Body of pancreas (tissue), 4 donors: ENCODE data around the gene COL23A1. TPM values are rescaled to one million over a fixed set of nuclear protein-coding genes. Genes with fewer than 3 reads are reported as not detected.

Experiments
- ATAC-seq: fragments of 150-250 bp; one replicate; pipeline ENCODE4 v1.9.1; 2016
- DNase-seq, 4 donors: peaks; one replicate each; pipeline ENCODE4 v3.0.0-alpha.2; 2019
- H3K27ac ChIP-seq, 4 donors: fragments of 200-600 bp; sonication (generic); 1 replicate in 3 of 4; 2 replicates in 1 of 4; pipeline versions ENCODE4 v1.5.1 to v1.6.1; 2016 to 2019; ENCODE audit warnings: mild to moderate bottlenecking in 1 of 4, mixed read lengths in 1 of 4, moderate library complexity in 1 of 4
- H3K27me3 ChIP-seq, 2 donors: fragments of 200-600 bp; sonication (generic); one replicate each; pipeline ENCODE4 v1.6.0; 2016; ENCODE audit warnings: mild to moderate bottlenecking in 1 of 2
- H3K36me3 ChIP-seq, 2 donors: fragments of 200-600 bp; sonication (generic); replicated peaks in 1 of 2; 2 replicates each; pipeline ENCODE4 v1.5.1; 2016; ENCODE audit warnings: low read depth in 2 of 2; ENCODE audit not compliant: insufficient read depth in 1 of 2
- H3K4me1 ChIP-seq: fragments of 200-600 bp; sonication (generic); one replicate; pipeline ENCODE4 v1.6.0; 2016
- H3K4me3 ChIP-seq, 2 donors: fragments of 200-600 bp; sonication (generic); 1 replicate in 1 of 2; 2 replicates in 1 of 2; pipeline ENCODE4 v1.5.1; 2016 to 2019
- H3K9me3 ChIP-seq, 3 donors: fragments of 200-600 bp; sonication (generic); 1 replicate in 2 of 3; 2 replicates in 1 of 3; pipeline ENCODE4 v1.5.1; 2016
- POLR2A ChIP-seq, 3 donors: fragments of 450-650 bp; IDR thresholded peaks; one replicate each; pipeline ENCODE4 v1.6.1; 2016; ENCODE audit warnings: antibody characterized with exemption in 3 of 3, mild to moderate bottlenecking in 2 of 3
- WGBS, 2 donors: methylation state at CpG; one replicate each; pipeline ENCODE4 v1.1.5; 2017; 5-methylcytosine and 5-hydroxymethylcytosine counted together
- intact Hi-C: fragments of 100-400 bp; cut with DNase I; formaldehyde crosslinking; loops from one replicate; pipeline ENCODE4 v1.15.1; 2023
- total RNA-seq, 2 donors: library from RNA; depleted of rRNA; stranded (reverse); fragments of >200 nt; gene quantifications; one replicate each; pipeline ENCODE4 v1.1.0, GENCODE V29; 2016
- TF ChIP-seq, protein P1 (sequence below), 7 experiments: fragments of 450-650 bp in 4 of 7; fragments of 200-600 bp in 3 of 7; sonication (generic) in 3 of 7; IDR thresholded peaks; one replicate each; pipeline ENCODE4 v1.5.1; 2016 to 2019; ENCODE audit warnings: antibody characterized with exemption in 7 of 7

Gene COL23A1
- total RNA-seq, 2 donors from 2014 or later: not detected

DNA sequence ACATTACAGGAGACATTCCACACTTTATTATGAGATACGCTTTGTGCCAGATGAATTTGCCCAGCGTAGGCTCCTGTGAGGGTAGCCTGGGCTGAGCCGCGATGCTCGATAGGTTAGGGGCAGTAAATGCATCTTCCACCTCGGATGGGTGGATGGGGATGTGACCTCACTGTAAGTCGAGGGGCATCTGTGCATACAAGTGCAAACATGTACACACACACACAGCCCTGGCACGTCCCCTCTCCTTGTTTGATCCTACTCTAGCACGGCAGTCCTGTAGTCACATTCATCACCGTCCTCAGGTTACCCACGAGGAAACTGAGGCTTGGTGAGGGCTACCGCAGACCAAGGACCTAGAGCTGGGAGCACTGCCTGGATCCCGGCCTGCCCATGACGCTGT is 166.8 kb downstream of the COL23A1 start:
- ATAC-seq (no peak), DNase-seq (no peak)
- Histone ChIP-seq H3K9me3 (no peaks in the 10 kb centered on the region), H3K4me1 (peaks cover 3% of the 10 kb centered on the region), H3K4me3 (no peak overlapping the region), H3K27ac (no peak overlapping the region), H3K27me3 (peaks cover 0 to 5% of the 10 kb centered on the region in 2 donors), H3K36me3 (no peaks in the 10 kb centered on the region)
- WGBS, 2 donors: 79 to 81% methylated on average over 14 of the region's 14 CpGs
- intact Hi-C loops: no loop called here
- TF ChIP-seq, protein P1, sequence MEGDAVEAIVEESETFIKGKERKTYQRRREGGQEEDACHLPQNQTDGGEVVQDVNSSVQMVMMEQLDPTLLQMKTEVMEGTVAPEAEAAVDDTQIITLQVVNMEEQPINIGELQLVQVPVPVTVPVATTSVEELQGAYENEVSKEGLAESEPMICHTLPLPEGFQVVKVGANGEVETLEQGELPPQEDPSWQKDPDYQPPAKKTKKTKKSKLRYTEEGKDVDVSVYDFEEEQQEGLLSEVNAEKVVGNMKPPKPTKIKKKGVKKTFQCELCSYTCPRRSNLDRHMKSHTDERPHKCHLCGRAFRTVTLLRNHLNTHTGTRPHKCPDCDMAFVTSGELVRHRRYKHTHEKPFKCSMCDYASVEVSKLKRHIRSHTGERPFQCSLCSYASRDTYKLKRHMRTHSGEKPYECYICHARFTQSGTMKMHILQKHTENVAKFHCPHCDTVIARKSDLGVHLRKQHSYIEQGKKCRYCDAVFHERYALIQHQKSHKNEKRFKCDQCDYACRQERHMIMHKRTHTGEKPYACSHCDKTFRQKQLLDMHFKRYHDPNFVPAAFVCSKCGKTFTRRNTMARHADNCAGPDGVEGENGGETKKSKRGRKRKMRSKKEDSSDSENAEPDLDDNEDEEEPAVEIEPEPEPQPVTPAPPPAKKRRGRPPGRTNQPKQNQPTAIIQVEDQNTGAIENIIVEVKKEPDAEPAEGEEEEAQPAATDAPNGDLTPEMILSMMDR (IDR thresholded peaks at IDR 0.05): no peak
- no peak for TF ChIP-seq POLR2A (IDR thresholded peaks at IDR 0.05)

DNA sequence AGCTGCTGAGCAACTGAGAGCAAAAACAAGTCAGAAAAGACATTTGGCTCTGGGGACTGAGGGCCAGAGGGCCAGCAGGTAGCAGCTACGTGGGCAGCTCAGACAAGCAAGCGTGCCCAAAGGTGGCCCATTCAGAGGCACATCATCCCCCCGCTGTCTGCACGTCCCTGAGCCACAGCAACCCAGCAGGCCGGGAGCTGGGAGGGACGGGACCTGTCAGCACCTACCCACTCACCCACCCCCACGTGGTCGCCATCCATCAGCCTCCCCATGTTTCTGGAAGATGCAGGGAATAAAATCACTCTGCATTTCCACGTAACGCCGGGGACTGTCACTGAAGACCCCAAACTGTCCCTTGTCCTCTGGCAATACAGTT is 167.8 kb downstream of the COL23A1 start:
- Histone ChIP-seq H3K27me3 (peaks cover 0 to 5% of the 10 kb centered on the region in 2 donors), H3K27ac (no peak overlapping the region), H3K36me3 (no peaks in the 10 kb centered on the region), H3K9me3 (no peaks in the 10 kb centered on the region), H3K4me1 (no peaks in the 10 kb centered on the region), H3K4me3 (no peak overlapping the region)
- intact Hi-C loops: no loop called here
- ATAC-seq (no peak), DNase-seq (no peak)
- no peak for TF ChIP-seq POLR2A (IDR thresholded peaks at IDR 0.05)
- TF ChIP-seq, protein P1 (IDR thresholded peaks at IDR 0.05): no peak
- WGBS, 2 donors: 67 to 72% methylated on average over 6 to 11 of the region's 11 CpGs

DNA sequence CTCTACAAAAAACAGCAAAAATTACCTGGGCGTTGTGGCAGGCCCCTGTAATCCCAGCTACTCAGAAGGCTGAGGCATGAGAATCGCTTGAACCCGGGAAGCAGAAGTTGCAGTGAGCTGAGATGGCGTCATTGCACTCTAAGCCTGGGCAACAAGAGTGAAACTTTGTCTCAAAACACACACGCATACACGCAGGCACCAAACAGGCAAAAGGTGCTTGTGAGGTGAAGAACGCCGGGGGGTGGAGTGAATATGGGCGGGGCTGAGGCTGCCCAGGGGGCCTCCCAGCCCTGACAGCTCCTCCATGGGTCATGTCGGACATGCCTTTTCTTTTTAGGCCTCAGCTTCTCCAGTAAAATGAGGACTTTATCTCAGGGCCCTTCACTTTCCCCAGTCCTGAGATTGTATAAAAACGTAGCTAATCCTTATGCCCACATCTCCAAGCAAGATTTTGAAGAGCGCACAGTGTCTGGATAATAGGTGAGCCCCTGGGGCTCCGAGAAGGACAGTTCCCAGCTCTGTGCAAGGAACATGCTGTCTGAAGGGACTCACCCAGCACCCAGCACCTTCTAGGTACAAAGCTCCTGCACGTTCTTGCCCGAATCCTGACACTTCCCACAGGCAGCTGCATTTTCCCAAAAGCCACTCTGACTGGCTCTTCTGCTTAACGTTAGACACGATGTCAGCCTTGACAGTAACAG is 168.3 kb downstream of the COL23A1 start:
- Histone ChIP-seq H3K4me1 (no peaks in the 10 kb centered on the region), H3K4me3 (no peak overlapping the region), H3K36me3 (no peaks in the 10 kb centered on the region), H3K9me3 (no peaks in the 10 kb centered on the region), H3K27ac (no peak overlapping the region), H3K27me3 (peaks cover 0 to 5% of the 10 kb centered on the region in 2 donors)
- TF ChIP-seq, protein P1 (IDR thresholded peaks at IDR 0.05): no peak
- no peak for TF ChIP-seq POLR2A (IDR thresholded peaks at IDR 0.05)
- no peak for ATAC-seq
- WGBS, 2 donors: 51% methylated on average over 15 to 17 of the region's 17 CpGs
- DNase-seq: no peak
- intact Hi-C loops: no loop called here

DNA sequence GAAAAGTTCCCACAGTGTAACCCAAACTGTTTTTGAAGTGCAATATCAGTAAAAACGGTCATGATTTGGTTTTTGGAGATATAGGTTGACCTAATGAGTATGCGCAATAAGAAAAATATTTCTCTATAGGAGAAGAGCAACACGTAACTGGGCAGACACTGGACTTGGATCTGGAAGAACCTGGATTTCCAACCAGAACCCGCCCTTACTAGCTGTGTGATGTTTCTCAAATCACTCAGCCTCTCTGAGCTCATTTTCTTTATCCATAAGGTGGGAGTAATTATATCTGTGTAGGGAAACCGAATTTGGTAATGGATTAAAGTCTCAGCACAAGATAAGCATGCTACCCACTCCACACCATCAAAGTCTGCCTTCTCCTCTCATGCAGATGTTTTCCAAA is 169.1 kb downstream of the COL23A1 start:
- intact Hi-C loops: no loop called here
- Histone ChIP-seq H3K27me3 (peaks cover 0 to 5% of the 10 kb centered on the region in 2 donors), H3K27ac (no peak overlapping the region), H3K9me3 (no peaks in the 10 kb centered on the region), H3K4me1 (no peaks in the 10 kb centered on the region), H3K4me3 (no peak overlapping the region), H3K36me3 (no peaks in the 10 kb centered on the region)
- ATAC-seq (no peak), DNase-seq (no peak)
- 59 to 62% methylated on average over 5 of the region's 5 CpGs for WGBS, 2 donors
- TF ChIP-seq, protein P1 (IDR thresholded peaks at IDR 0.05): no peak
- TF ChIP-seq POLR2A (IDR thresholded peaks at IDR 0.05): no peak

GRCh38 chr5:178420354-178420781 is 169.8 kb downstream of the COL23A1 start:
- Histone ChIP-seq H3K36me3 (no peaks in the 10 kb centered on the region), H3K9me3 (no peaks in the 10 kb centered on the region), H3K4me1 (no peaks in the 10 kb centered on the region), H3K4me3 (no peak overlapping the region), H3K27ac (no peak overlapping the region), H3K27me3 (peaks cover 0 to 5% of the 10 kb centered on the region in 2 donors)
- ATAC-seq: no peak
- DNase-seq: no peak
- intact Hi-C loops: no loop called here
- TF ChIP-seq POLR2A (IDR thresholded peaks at IDR 0.05): no peak
- TF ChIP-seq, protein P1 (IDR thresholded peaks at IDR 0.05): no peak
- 33 to 40% methylated on average over 1 of the region's 3 CpGs for WGBS, 2 donors
